Glomerular visceral epithelial cell (primary cell): Measurements from ENCODE around the gene ECI1.
"Not testable (repeated sequence)": the region's sequence is repeated elsewhere in the genome, so short reads cannot be mapped to it uniquely, and the experiment has no call there.

Source experiments
- DNase-seq: peaks from one replicate; pipeline ENCODE4 v3.0.0-alpha.2; 2016; ENCODE audit errors: extremely low spot score

Gene ECI1

GRCh38 chr16:2256531-2257140 is 5.2 kb upstream of the ECI1 start:
- no peak for DNase-seq

- DNase-seq: no peak
These were observed 1.9 kb upstream of the ECI1 start for GRCh38 chr16:2253293-2253692.

GRCh38 chr16:2252806-2253148 is 1.4 kb upstream of the ECI1 start:
- DNase-seq: no peak

GRCh38 chr16:2250652-2251295 is 613 bp downstream of the ECI1 start:
- DNase-seq: peak; percentile 36

GRCh38 chr16:2246301-2246885 is 5.0 kb downstream of the ECI1 start:
- no peak for DNase-seq

GRCh38 chr16:2244926-2245795 is 6.2 kb downstream of the ECI1 start:
- DNase-seq: no peak

GRCh38 chr16:2244301-2244700 is 7.1 kb downstream of the ECI1 start:
- no peak for DNase-seq

- no peak for DNase-seq
These were observed 7.6 kb downstream of the ECI1 start for GRCh38 chr16:2243781-2244180.

GRCh38 chr16:2243031-2243528 is 8.3 kb downstream of the ECI1 start:
- no peak for DNase-seq

GRCh38 chr16:2242598-2242997 is 8.8 kb downstream of the ECI1 start:
- no peak for DNase-seq

GRCh38 chr16:2240331-2240730 is 11.1 kb downstream of the ECI1 start:
- not testable (repeated sequence) for DNase-seq

- DNase-seq: no peak
These were observed 12.3 kb downstream of the ECI1 start for GRCh38 chr16:2238838-2239675.

- DNase-seq: no peak
These were observed 13.1 kb downstream of the ECI1 start for GRCh38 chr16:2238150-2238837.

GRCh38 chr16:2237493-2238149 is 13.8 kb downstream of the ECI1 start:
- DNase-seq: no peak

GRCh38 chr16:2237102-2237482 is 14.3 kb downstream of the ECI1 start:
- DNase-seq: no peak

GRCh38 chr16:2236337-2237101 is 14.9 kb downstream of the ECI1 start, which contains the start of gene DNASE1L2:
DNASE1L2 (plus strand) TSS chr16:2236444; CDS start chr16:2236817, 373 bp downstream.
- DNase-seq: peak; percentile 26

GRCh38 chr16:2235695-2236336 is 15.6 kb downstream of the ECI1 start:
- DNase-seq: no peak

GRCh38 chr16:2235234-2235651 is 16.1 kb downstream of the ECI1 start:
- no peak for DNase-seq

GRCh38 chr16:2234813-2235170 is 16.6 kb downstream of the ECI1 start:
- DNase-seq: no peak
